Endothelial cell of umbilical vein (primary cell): ENCODE data around the gene TNFRSF1B. TPM values are rescaled to one million over a fixed set of nuclear protein-coding genes. Genes with fewer than 3 reads are reported as not detected.

ENCODE experiments used
- BruUV-seq: library from RNA; stranded (reverse); fragments of 400-500 nt; replicated peaks from 2 replicates; lab custom pipeline; 2021; lab: Mats Ljungman, UMichigan
- CTCF ChIA-PET: fragments of 300-600, 350-600 bp; sonication (Branson Sonifier 250); formaldehyde crosslinking; loops from one replicate; lab custom pipeline; 2021; ENCODE audit warnings: antibody characterized with exemption, inconsistent platforms; lab: Charles Lee
- POLR2A ChIA-PET: fragments of 300-600, 350-600 bp; sonication (Branson Sonifier 250); formaldehyde crosslinking; loops from one replicate; lab custom pipeline; 2021; ENCODE audit warnings: antibody characterized with exemption, inconsistent platforms; lab: Charles Lee
- DNase-seq: peaks from one replicate; pipeline ENCODE4 v3.0.0-alpha.2; 2011; ENCODE audit warnings: low read depth, low spot score
- FAIRE-seq: peaks from 2 replicates; lab custom pipeline; 2011; peaks lifted over from hg19 to GRCh38; lab: Jason Lieb, UNC
- H2AFZ ChIP-seq: 2 replicates; pipeline ENCODE4 v1.6.0; 2012; ENCODE audit warnings: low read depth, low read length, control low read depth, inconsistent platforms
- H3K27ac ChIP-seq: 2 replicates; pipeline ENCODE4 v1.5.1; 2011; ENCODE audit warnings: low read depth, mild to moderate bottlenecking, control low read depth, low read length, moderate library complexity; ENCODE audit not compliant: insufficient read depth
- H3K27me3 ChIP-seq, 2 experiments: 2 replicates each; pipeline versions ENCODE4 v1.6.0 to v1.6.1; 2011; ENCODE audit warnings: low read length in 2 of 2, mixed read lengths in 1 of 2; ENCODE audit not compliant: control insufficient read depth in 2 of 2, insufficient read depth in 2 of 2
- H3K36me3 ChIP-seq, 2 experiments: 2 replicates in 1 of 2; 3 replicates in 1 of 2; pipeline ENCODE4 v1.5.1; 2011; ENCODE audit warnings: low read length in 2 of 2, mild to moderate bottlenecking in 1 of 2, moderate library complexity in 1 of 2; ENCODE audit not compliant: control insufficient read depth in 2 of 2, insufficient read depth in 2 of 2; ENCODE audit errors: extremely low read depth in 1 of 2
- H3K4me1 ChIP-seq: 3 replicates; pipeline ENCODE4 v1.5.1; 2011; ENCODE audit warnings: mild to moderate bottlenecking, low read length; ENCODE audit not compliant: control insufficient read depth, insufficient read depth; ENCODE audit errors: extremely low read depth
- H3K4me2 ChIP-seq: 2 replicates; pipeline ENCODE4 v1.6.1; 2011; ENCODE audit warnings: low read length, control low read depth, mixed read lengths; ENCODE audit not compliant: insufficient read depth
- H3K4me3 ChIP-seq, 3 experiments: fragments of 200-600 bp in 1 of 3; sonication (generic), shearing (Covaris generic) in 1 of 3; replicated peaks in 1 of 3; 2 replicates each; pipeline ENCODE4 v1.5.1; 2011 to 2016; ENCODE audit warnings: control low read depth in 3 of 3, low read length in 3 of 3, mild to moderate bottlenecking in 2 of 3, inconsistent platforms in 1 of 3, low read depth in 1 of 3, moderate library complexity in 1 of 3; ENCODE audit not compliant: insufficient read depth in 1 of 3
- H3K79me2 ChIP-seq: 2 replicates; pipeline ENCODE4 v1.6.0; 2012; ENCODE audit warnings: low read length, inconsistent platforms; ENCODE audit not compliant: control insufficient read depth, insufficient read depth
- H3K9ac ChIP-seq: replicated peaks from 2 replicates; pipeline ENCODE3; 2011; ENCODE audit warnings: low read length, control low read depth; ENCODE audit not compliant: insufficient read depth; ENCODE audit errors: extremely low read depth
- H3K9me1 ChIP-seq: replicated peaks from 3 replicates; pipeline ENCODE4 v1.6.0; 2011; ENCODE audit warnings: mild to moderate bottlenecking, low read length; ENCODE audit not compliant: control insufficient read depth, insufficient read depth; ENCODE audit errors: extremely low read depth
- H3K9me3 ChIP-seq: replicated peaks from 2 replicates; pipeline ENCODE4 v1.5.1; 2012; ENCODE audit warnings: low read length, inconsistent platforms; ENCODE audit not compliant: control insufficient read depth, insufficient read depth
- H4K20me1 ChIP-seq: replicated peaks from 2 replicates; pipeline ENCODE3; 2011; ENCODE audit warnings: mild to moderate bottlenecking, low read length; ENCODE audit not compliant: control insufficient read depth, insufficient read depth; ENCODE audit errors: extremely low read depth
- CTCF ChIP-seq, 2 donors: IDR thresholded peaks; 1 replicate in 1 of 2; 2 replicates in 1 of 2; pipeline ENCODE4 v1.5.1; 2011; ENCODE audit warnings: low read length in 2 of 2, mild to moderate bottlenecking in 2 of 2, moderate library complexity in 2 of 2, control low read depth in 1 of 2, inconsistent platforms in 1 of 2, low read depth in 1 of 2; ENCODE audit not compliant: insufficient read depth in 1 of 2; ENCODE audit errors: extremely low read depth in 1 of 2
- EZH2 ChIP-seq: IDR thresholded peaks from 2 replicates; pipeline ENCODE4 v1.6.1; 2012; ENCODE audit warnings: borderline replicate concordance, low read depth, mild to moderate bottlenecking, moderate library complexity, low read length, inconsistent platforms; ENCODE audit not compliant: severe bottlenecking
- FOS ChIP-seq: IDR thresholded peaks from 2 replicates; pipeline ENCODE4 v1.6.1; 2011; ENCODE audit warnings: mild to moderate bottlenecking, low read length, moderate library complexity, borderline replicate concordance; ENCODE audit not compliant: insufficient read depth
- POLR2A ChIP-seq: IDR thresholded peaks from 2 replicates; pipeline ENCODE4 v1.6.1; 2012; ENCODE audit warnings: low read depth, mild to moderate bottlenecking, control low read depth, low read length
- POLR2AphosphoS5 ChIP-seq: IDR thresholded peaks from 2 replicates; pipeline ENCODE4 v1.6.1; 2012; ENCODE audit warnings: low read depth, mild to moderate bottlenecking, control low read depth, low read length, moderate library complexity; ENCODE audit not compliant: insufficient read depth
- dilution Hi-C: fragments of 300-500 bp; cut with MboI; formaldehyde crosslinking; loops from one replicate; pipeline ENCODE4 v1.15.0; 2019; ENCODE audit warnings: low sequenced_read_pairs; ENCODE audit not compliant: extremely low pct_ligation_motif_present
- intact Hi-C: fragments of 100-400 bp; cut with micrococcal nuclease; formaldehyde crosslinking; loops from one replicate; pipeline ENCODE4 v1.10.0; 2022
- polyA plus RNA-seq, 4 experiments: library from polyadenylated mRNA; depleted of rRNA in 3 of 4; stranded (reverse) in 3 of 4; unstranded in 1 of 4; fragments of >200 nt; gene quantifications; 2 replicates each; pipeline versions ENCODE4 v1.2.1 to v1.2.3, GENCODE V29; 2011 to 2012; ENCODE audit warnings: missing spikeins in 1 of 4
- total RNA-seq: library from RNA; stranded (reverse); gene quantifications from 2 replicates; pipeline ENCODE4 v1.2.3, GENCODE V29; 2021

TNFRSF1B gene
- total and polyA plus RNA-seq, 2 donors (not counting 3 experiments of a cell fraction or from before 2014, with no cell fraction given) = 53.6 to 65.9 TPM

- peaks cover 0 to 3% of the 10 kb centered on the region in 2 experiments for H3K36me3 ChIP-seq
- intact Hi-C loops = no loop called here
- dilution Hi-C loops = no loop called here
- H3K9me3 ChIP-seq = no peaks in the 10 kb centered on the region
- peaks cover 39% of the 10 kb centered on the region for H3K4me1 ChIP-seq
- no peak overlapping the region for H2AFZ ChIP-seq
- no peaks in the 10 kb centered on the region for H3K27me3 ChIP-seq
- DNase-seq = no peak
- ChIA-PET POLR2A (interaction anchor here (0.9 kb wide), 1 partner anchor 12 kb away, joined by 3 read pairs; no protein-coding TSS in a partner anchor), CTCF (interaction anchor here (8.1 kb wide), 1 partner anchor 48 kb away, joined by 70 read pairs; no protein-coding TSS in a partner anchor)
- H4K20me1 ChIP-seq = no peaks in the 10 kb centered on the region
- no peak overlapping the region for H3K4me3 ChIP-seq
- H3K9ac ChIP-seq = no peak overlapping the region
- BruUV-seq = no TSS peak
- no peak overlapping the region for H3K4me2 ChIP-seq
- no peak overlapping the region for H3K27ac ChIP-seq
- H3K9me1 ChIP-seq = no peaks in the 10 kb centered on the region
- no peak for FAIRE-seq
- H3K79me2 ChIP-seq = peaks cover 48% of the 10 kb centered on the region
- TF ChIP-seq POLR2A (no peak), FOS (no peak), CTCF (IDR thresholded peaks at IDR 0.05; ENCODE audit: extremely low read depth in 1 of 2, insufficient read depth in 1 of 2, low read depth in 1 of 2, low read length in 2 of 2) (no peak)
Observed at GRCh38 chr1:12173041-12173509, 6.3 kb downstream of the TNFRSF1B start.

DNA sequence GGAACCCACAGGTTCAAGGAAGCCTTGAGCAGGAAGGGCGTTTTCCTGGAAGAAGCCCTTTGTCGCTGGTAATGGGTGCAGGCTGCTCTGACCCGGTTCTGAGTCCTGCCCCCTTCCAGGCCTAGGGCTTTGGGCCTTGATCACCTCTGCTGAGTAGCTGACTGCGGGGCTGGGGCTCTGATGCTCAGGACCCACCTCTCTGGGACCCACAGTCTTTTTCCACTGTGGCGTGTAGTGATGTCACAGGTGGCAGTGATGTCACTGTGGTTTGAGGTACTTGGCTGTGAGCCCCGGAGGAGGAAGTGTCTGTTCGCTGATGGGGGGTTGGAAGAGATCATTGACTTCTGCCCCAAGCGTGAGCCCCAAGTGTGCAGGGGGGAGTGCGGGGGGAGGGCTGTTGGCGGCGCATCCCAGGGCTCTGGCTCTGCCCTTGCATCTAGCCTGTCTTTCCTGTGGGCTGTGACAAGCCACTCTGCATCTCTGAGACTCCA is 6.9 kb downstream of the TNFRSF1B start:
- Histone ChIP-seq H3K9me3 (no peaks in the 10 kb centered on the region), H3K4me1 (peaks cover 39% of the 10 kb centered on the region), H3K9ac (no peak overlapping the region), H3K27ac (no peak overlapping the region), H3K4me3 (no peak overlapping the region), H3K36me3 (peaks cover 0 to 3% of the 10 kb centered on the region in 2 experiments), H3K27me3 (no peaks in the 10 kb centered on the region), H3K4me2 (no peak overlapping the region), H4K20me1 (no peaks in the 10 kb centered on the region), H3K79me2 (peaks cover 42% of the 10 kb centered on the region), H2AFZ (no peak overlapping the region), H3K9me1 (no peaks in the 10 kb centered on the region)
- intact Hi-C loops = no loop called here
- dilution Hi-C loops = no loop called here
- DNase-seq (no peak), FAIRE-seq (no peak)
- ChIA-PET POLR2A (interaction anchor here (0.9 kb wide), 1 partner anchor 11 kb away, joined by 3 read pairs; no protein-coding TSS in a partner anchor), CTCF (interaction anchor here (8.1 kb wide), 1 partner anchor 48 kb away, joined by 70 read pairs; no protein-coding TSS in a partner anchor)
- BruUV-seq = no TSS peak
- TF ChIP-seq POLR2A = no peak
- TF ChIP-seq POLR2AphosphoS5 = no peak
- no peak for TF ChIP-seq EZH2
